HepG2 (cell line): ENCODE results near the gene MFGE8. TPM values are rescaled to one million over a fixed set of nuclear protein-coding genes. Genes with fewer than 3 reads are reported as not detected.
A peak's percentile ranks its signal among the peaks of the same experiment; 100 is the strongest.

Experiments
- ATAC-seq: fragments of 200-7000 bp; cut with Tn5 transposase; 3 replicates; pipeline ENCODE4 v1.9.1; 2020; ENCODE audit warnings: mild to moderate bottlenecking, moderate library complexity
- BruUV-seq: library from RNA; stranded (reverse); fragments of 400-500 nt; replicated peaks from 2 replicates; lab custom pipeline; 2021; lab: Mats Ljungman, UMichigan
- CTCF ChIA-PET: fragments of 300-600 bp; formaldehyde crosslinking; extraction: SDS; loops from one replicate; lab custom pipeline; 2021; ENCODE audit warnings: low total read pairs, inconsistent platforms, low intra/inter-chr PET ratio; lab: Yijun Ruan, JAX
- POLR2A ChIA-PET: fragments of 350-600 bp; sonication (Branson Sonifier 250); formaldehyde crosslinking; loops from one replicate; lab custom pipeline; 2020; ENCODE audit warnings: antibody characterized with exemption, inconsistent platforms; lab: Yijun Ruan, JAX
- DNase-seq: peaks from one replicate; pipeline ENCODE4 v3.0.0-alpha.2; 2015; ENCODE audit warnings: low spot score
- FAIRE-seq: peaks from 3 replicates; lab custom pipeline; 2011; peaks lifted over from hg19 to GRCh38; lab: Jason Lieb, UNC
- H2AFZ ChIP-seq: one replicate; pipeline ENCODE4 v1.6.1; 2011; ENCODE audit warnings: low read length, inconsistent platforms
- H3K27ac ChIP-seq: fragments of 300-600 bp; 3 replicates; pipeline ENCODE4 v1.8.0; 2011; ENCODE audit warnings: mixed run types, mild to moderate bottlenecking, mixed read lengths, low read length, inconsistent platforms; ENCODE audit not compliant: insufficient read depth; ENCODE audit errors: extremely low read length
- H3K27me3 ChIP-seq, 2 experiments: fragments of 200-600 bp in 1 of 2; 2 replicates in 1 of 2; 3 replicates in 1 of 2; pipeline versions ENCODE4 v1.6.0 to v1.8.0; 2011; ENCODE audit warnings: low read length in 2 of 2, mild to moderate bottlenecking in 2 of 2, moderate library complexity in 2 of 2, inconsistent platforms in 1 of 2; ENCODE audit not compliant: insufficient read depth in 2 of 2, control insufficient read depth in 1 of 2
- H3K36me3 ChIP-seq, 2 experiments: fragments of 200-600 bp in 1 of 2; replicated peaks in 1 of 2; 2 replicates in 1 of 2; 3 replicates in 1 of 2; pipeline versions ENCODE4 v1.5.1 to v1.8.0; 2011; ENCODE audit warnings: low read length in 2 of 2, inconsistent platforms in 1 of 2; ENCODE audit not compliant: insufficient read depth in 2 of 2, control insufficient read depth in 1 of 2
- H3K4me1 ChIP-seq: 2 replicates; pipeline ENCODE4 v1.5.1; 2012; ENCODE audit warnings: low read length, inconsistent platforms; ENCODE audit not compliant: insufficient read depth
- H3K4me2 ChIP-seq: 2 replicates; pipeline ENCODE4 v1.6.0; 2011; ENCODE audit warnings: low read depth, low read length, inconsistent platforms
- H3K4me3 ChIP-seq, 3 experiments: fragments of 200-600 bp in 1 of 3; sonication (generic), shearing (Covaris generic) in 1 of 3; replicated peaks in 1 of 3; 2 replicates each; pipeline ENCODE4 v1.5.1; 2011 to 2016; ENCODE audit warnings: low read length in 3 of 3, inconsistent platforms in 2 of 3, low read depth in 2 of 3, mild to moderate bottlenecking in 2 of 3, control low read depth in 1 of 3, mixed read lengths in 1 of 3; ENCODE audit not compliant: insufficient read depth in 1 of 3
- H3K79me2 ChIP-seq: one replicate; pipeline ENCODE4 v1.6.1; 2011; ENCODE audit warnings: low read length, inconsistent platforms; ENCODE audit not compliant: insufficient read depth
- H3K9ac ChIP-seq: 2 replicates; pipeline ENCODE4 v1.6.0; 2011; ENCODE audit warnings: mild to moderate bottlenecking, low read depth, low read length, inconsistent platforms; ENCODE audit not compliant: insufficient read depth
- H3K9me3 ChIP-seq: 2 replicates; pipeline ENCODE4 v1.5.1; 2012; ENCODE audit warnings: mild to moderate bottlenecking, low read length
- H4K20me1 ChIP-seq: 2 replicates; pipeline ENCODE4 v1.6.0; 2011; ENCODE audit warnings: inconsistent platforms, mild to moderate bottlenecking, low read length, moderate library complexity; ENCODE audit not compliant: insufficient read depth
- EHMT2 ChIP-seq: fragments of 200-600 bp; sonication (generic); IDR thresholded peaks from 2 replicates; pipeline ENCODE4 v1.7.0; 2017; ENCODE audit warnings: antibody characterized with exemption, low read depth, low read length, borderline replicate concordance
- KAT8 ChIP-seq: IDR thresholded peaks from 2 replicates; pipeline ENCODE4 v1.6.1; 2016; ENCODE audit warnings: missing genetic modification reagents, missing compliant biosample characterization
- MAFK ChIP-seq, 2 experiments: IDR thresholded peaks in 1 of 2; conservative IDR thresholded peaks in 1 of 2; 2 replicates each; pipeline ENCODE4 v1.6.1; 2011; ENCODE audit warnings: improper control_type of control experiment in 2 of 2, low read length in 2 of 2
- PHF21A ChIP-seq: sonication (generic); formaldehyde crosslinking; IDR thresholded peaks from 2 replicates; pipeline ENCODE4 v1.5.0; 2020; ENCODE audit warnings: mild to moderate bottlenecking, missing genetic modification reagents
- SUZ12 ChIP-seq: fragments of 150-350 bp; IDR thresholded peaks from 2 replicates; pipeline ENCODE4 v1.6.1; 2014; ENCODE audit warnings: low read depth, low read length
- ZFP36 ChIP-seq: fragments of 150-350 bp; IDR thresholded peaks from 2 replicates; pipeline ENCODE4 v1.6.1; 2018; ENCODE audit warnings: borderline replicate concordance, low read length, low read depth; ENCODE audit not compliant: partially characterized antibody
- ZMYM4 ChIP-seq: sonication (generic); formaldehyde crosslinking; IDR thresholded peaks from 2 replicates; pipeline ENCODE4 v1.8.1; 2023; ENCODE audit warnings: mild to moderate bottlenecking, missing genetic modification reagents
- ZNF12 ChIP-seq: sonication (generic); formaldehyde crosslinking; IDR thresholded peaks from 2 replicates; pipeline ENCODE4 v1.5.0; 2020; ENCODE audit warnings: missing genetic modification reagents
- ZNF777 ChIP-seq: sonication (generic); formaldehyde crosslinking; IDR thresholded peaks from 2 replicates; pipeline ENCODE4 v1.4.0; 2020; ENCODE audit warnings: missing genetic modification reagents
- ZNF879 ChIP-seq: sonication (generic); formaldehyde crosslinking; IDR thresholded peaks from 2 replicates; pipeline ENCODE4 v1.8.1; 2023; ENCODE audit warnings: missing genetic modification reagents
- ZSCAN30 ChIP-seq: sonication (generic); formaldehyde crosslinking; IDR thresholded peaks from 2 replicates; pipeline ENCODE4 v1.5.0; 2020; ENCODE audit warnings: mild to moderate bottlenecking, missing genetic modification reagents
- WGBS: methylation state at CpG from one replicate; pipeline ENCODE4 v1.1.6; 2017; ENCODE audit warnings: low lambda C conversion rate; 5-methylcytosine and 5-hydroxymethylcytosine counted together
- in situ Hi-C: cut with HindIII; loops from 2 replicates; pipeline ENCODE4 v1.10.0; 2017; ENCODE audit warnings: low pct_unique_long_range_greater_than_20kb; ENCODE audit not compliant: extremely low pct_ligation_motif_present
- intact Hi-C: fragments of 100-400 bp; cut with micrococcal nuclease; formaldehyde crosslinking; loops from one replicate; pipeline ENCODE4 v1.10.0; 2022; ENCODE audit not compliant: unreplicated experiment
- polyA plus RNA-seq, 8 experiments: library from polyadenylated mRNA; depleted of rRNA in 3 of 8; stranded (reverse) in 7 of 8; unstranded in 1 of 8; fragments of >200 nt; fragmentation: Illumina TruSeq in 4 of 8; extraction: Trizol in 4 of 8; gene quantifications; 2 replicates each; pipeline versions ENCODE4 v1.2.1 to v1.2.3, GENCODE V29; 2011 to 2016; ENCODE audit warnings: low read depth in 4 of 8, missing spikeins in 1 of 8, mixed read lengths in 1 of 8; ENCODE audit not compliant: insufficient read depth in 1 of 8
- total RNA-seq, 5 experiments: library from RNA; depleted of rRNA; stranded (reverse); fragments of >200 nt; fragmentation: Illumina TruSeq; extraction: Trizol; gene quantifications; 2 replicates each; pipeline ENCODE4 v1.2.3, GENCODE V29; 2016; ENCODE audit warnings: low read depth in 1 of 5
- TF ChIP-seq, protein P1 (sequence below): sonication (generic); formaldehyde crosslinking; IDR thresholded peaks from 2 replicates; pipeline ENCODE4 v1.4.0; 2020; ENCODE audit warnings: mild to moderate bottlenecking, missing genetic modification reagents
- TF ChIP-seq, protein P2 (sequence below): sonication (generic); formaldehyde crosslinking; IDR thresholded peaks from 2 replicates; pipeline ENCODE4 v1.4.0; 2020; ENCODE audit warnings: mild to moderate bottlenecking, missing genetic modification reagents
- TF ChIP-seq, protein P3 (sequence below): sonication (generic); formaldehyde crosslinking; IDR thresholded peaks from 2 replicates; pipeline ENCODE4 v1.4.0; 2020; ENCODE audit warnings: mild to moderate bottlenecking, missing genetic modification reagents

MFGE8 gene
- total and polyA plus RNA-seq, 2 of the 13 experiments (the other 11 are each of a cell fraction or from before 2014, with no cell fraction given), result 3.4 to 22.1 TPM

DNA sequence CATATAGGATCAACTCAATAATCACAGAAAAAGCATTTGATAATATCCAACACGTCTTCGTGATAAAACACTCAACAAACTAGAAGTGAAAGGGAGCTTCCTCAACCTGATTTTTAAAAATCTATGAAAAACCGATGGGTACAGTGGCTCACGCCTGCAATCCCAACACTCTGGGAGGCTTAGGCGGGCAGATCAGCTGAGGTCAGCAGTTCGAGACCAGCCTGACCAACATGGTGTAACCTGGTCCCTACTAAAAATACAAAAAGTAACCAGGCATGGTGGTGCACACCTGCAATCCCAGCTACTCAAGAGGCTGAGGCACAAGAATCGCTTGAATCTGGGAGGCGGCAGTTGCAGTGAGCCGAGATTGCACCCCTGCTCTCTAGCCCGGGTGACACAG is 2.2 kb upstream of the MFGE8 start:
- Histone ChIP-seq H3K79me2 (no peaks in the 10 kb centered on the region), H3K9me3 (no peaks in the 10 kb centered on the region), H2AFZ (no peak overlapping the region), H3K4me3 (no peak overlapping the region), H3K27me3 (no peaks in the 10 kb centered on the region), H3K27ac (no peak overlapping the region), H3K4me1 (peaks cover 18% of the 10 kb centered on the region), H3K36me3 (no peaks in the 10 kb centered on the region), H3K9ac (no peak overlapping the region), H4K20me1 (no peaks in the 10 kb centered on the region), H3K4me2 (no peak overlapping the region)
- ChIA-PET CTCF (no interaction called here), POLR2A (no interaction called here)
- DNase-seq (no peak), ATAC-seq (no peak), FAIRE-seq (no peak)
- intact Hi-C loops, result no loop called here
- BruUV-seq, result no TSS peak
- TF ChIP-seq MAFK (conservative IDR thresholded peaks at IDR 0.05 in 1 of 2, IDR thresholded peaks at IDR 0.05 in 1 of 2; ENCODE audit: low read length in 2 of 2) (peak in 1 of 2 experiments; percentile 67; a peak in 2 of 4 replicates), ZMYM4 (CRISPR knock-in tag) (no peak)
- in situ Hi-C loops, result no loop called here
- WGBS, result 84% methylated on average over 10 of the region's 10 CpGs

DNA sequence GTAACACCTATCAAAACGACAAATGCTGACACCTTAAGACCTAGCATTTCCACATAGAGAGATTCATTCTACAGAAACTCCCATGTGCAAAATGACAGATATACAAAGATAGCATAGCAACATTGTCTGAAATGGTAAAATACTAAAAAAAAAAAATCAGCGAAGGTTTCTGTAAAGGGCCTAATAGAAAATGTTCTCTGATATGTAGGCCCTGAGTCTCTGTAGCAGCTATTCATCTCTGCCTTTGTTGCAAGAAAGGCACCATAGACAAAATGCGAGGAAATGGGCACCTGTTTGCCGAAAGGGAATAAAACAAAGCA is 631 bp upstream of the MFGE8 start:
- Histone ChIP-seq H3K79me2 (no peaks in the 10 kb centered on the region), H3K36me3 (no peaks in the 10 kb centered on the region), H3K4me2 (peak overlapping the region; percentile 74), H3K9ac (no peak overlapping the region), H3K27ac (no peak overlapping the region), H4K20me1 (no peaks in the 10 kb centered on the region), H3K4me3 (peak overlapping the region; percentile 46 to 76 (median 69); a peak in 4 of 6 replicates), H3K27me3 (no peaks in the 10 kb centered on the region), H3K4me1 (peaks cover 18% of the 10 kb centered on the region), H2AFZ (no peak overlapping the region), H3K9me3 (no peaks in the 10 kb centered on the region)
- 66% methylated on average over 4 of the region's 4 CpGs for WGBS
- TF ChIP-seq SUZ12 (no peak), ZNF777 (CRISPR knock-in tag) (no peak), ZFP36 (no peak), ZSCAN30 (CRISPR knock-in tag) (no peak), EHMT2 (no peak), KAT8 (no peak), ZNF12 (CRISPR knock-in tag) (no peak), ZNF879 (no peak), PHF21A (CRISPR knock-in tag) (no peak)
- TF ChIP-seq, protein P1, sequence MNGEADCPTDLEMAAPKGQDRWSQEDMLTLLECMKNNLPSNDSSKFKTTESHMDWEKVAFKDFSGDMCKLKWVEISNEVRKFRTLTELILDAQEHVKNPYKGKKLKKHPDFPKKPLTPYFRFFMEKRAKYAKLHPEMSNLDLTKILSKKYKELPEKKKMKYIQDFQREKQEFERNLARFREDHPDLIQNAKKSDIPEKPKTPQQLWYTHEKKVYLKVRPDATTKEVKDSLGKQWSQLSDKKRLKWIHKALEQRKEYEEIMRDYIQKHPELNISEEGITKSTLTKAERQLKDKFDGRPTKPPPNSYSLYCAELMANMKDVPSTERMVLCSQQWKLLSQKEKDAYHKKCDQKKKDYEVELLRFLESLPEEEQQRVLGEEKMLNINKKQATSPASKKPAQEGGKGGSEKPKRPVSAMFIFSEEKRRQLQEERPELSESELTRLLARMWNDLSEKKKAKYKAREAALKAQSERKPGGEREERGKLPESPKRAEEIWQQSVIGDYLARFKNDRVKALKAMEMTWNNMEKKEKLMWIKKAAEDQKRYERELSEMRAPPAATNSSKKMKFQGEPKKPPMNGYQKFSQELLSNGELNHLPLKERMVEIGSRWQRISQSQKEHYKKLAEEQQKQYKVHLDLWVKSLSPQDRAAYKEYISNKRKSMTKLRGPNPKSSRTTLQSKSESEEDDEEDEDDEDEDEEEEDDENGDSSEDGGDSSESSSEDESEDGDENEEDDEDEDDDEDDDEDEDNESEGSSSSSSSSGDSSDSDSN (CRISPR knock-in tag), result no peak
- TF ChIP-seq, protein P2, sequence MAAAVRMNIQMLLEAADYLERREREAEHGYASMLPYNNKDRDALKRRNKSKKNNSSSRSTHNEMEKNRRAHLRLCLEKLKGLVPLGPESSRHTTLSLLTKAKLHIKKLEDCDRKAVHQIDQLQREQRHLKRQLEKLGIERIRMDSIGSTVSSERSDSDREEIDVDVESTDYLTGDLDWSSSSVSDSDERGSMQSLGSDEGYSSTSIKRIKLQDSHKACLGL (CRISPR knock-in tag), result no peak
- TF ChIP-seq, protein P3, sequence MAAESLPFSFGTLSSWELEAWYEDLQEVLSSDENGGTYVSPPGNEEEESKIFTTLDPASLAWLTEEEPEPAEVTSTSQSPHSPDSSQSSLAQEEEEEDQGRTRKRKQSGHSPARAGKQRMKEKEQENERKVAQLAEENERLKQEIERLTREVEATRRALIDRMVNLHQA (CRISPR knock-in tag), result no peak
- ChIA-PET CTCF (no interaction called here), POLR2A (no interaction called here)
- in situ Hi-C loops (no loop called here), intact Hi-C loops (no loop called here)
- no TSS peak for BruUV-seq
- ATAC-seq (no peak), DNase-seq (no peak), FAIRE-seq (no peak)
